ENCODE measurements around the gene KRT13.

DNA sequence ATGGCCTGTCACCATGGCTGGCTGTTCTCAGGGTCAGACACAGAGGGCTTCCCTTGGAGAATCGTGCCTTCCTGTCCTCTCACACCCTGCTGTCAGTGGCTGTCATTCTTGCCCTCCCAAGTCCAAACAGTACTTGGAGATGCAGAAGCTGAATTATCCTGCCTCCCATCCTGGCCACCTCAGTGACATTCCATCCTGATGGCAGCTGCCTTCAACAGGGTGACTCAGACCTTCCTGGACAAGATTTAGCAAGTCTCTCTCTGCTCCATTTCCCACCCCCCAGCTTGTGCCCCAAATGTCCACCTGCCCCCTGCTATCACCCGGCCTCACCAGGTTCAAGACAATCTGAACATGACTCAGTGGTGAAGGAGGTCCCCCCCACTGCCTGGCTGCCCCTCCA is 10.9 kb downstream of the KRT13 start:
- TF ChIP-seq EZH2 (IDR thresholded peaks at IDR 0.05; ENCODE audit: borderline replicate concordance) (no peak), EZH2phosphoT487 (IDR thresholded peaks at IDR 0.05; ENCODE audit: low read depth, severe bottlenecking, unreplicated experiment) (no peak)
- TF ChIP-seq, protein P1, sequence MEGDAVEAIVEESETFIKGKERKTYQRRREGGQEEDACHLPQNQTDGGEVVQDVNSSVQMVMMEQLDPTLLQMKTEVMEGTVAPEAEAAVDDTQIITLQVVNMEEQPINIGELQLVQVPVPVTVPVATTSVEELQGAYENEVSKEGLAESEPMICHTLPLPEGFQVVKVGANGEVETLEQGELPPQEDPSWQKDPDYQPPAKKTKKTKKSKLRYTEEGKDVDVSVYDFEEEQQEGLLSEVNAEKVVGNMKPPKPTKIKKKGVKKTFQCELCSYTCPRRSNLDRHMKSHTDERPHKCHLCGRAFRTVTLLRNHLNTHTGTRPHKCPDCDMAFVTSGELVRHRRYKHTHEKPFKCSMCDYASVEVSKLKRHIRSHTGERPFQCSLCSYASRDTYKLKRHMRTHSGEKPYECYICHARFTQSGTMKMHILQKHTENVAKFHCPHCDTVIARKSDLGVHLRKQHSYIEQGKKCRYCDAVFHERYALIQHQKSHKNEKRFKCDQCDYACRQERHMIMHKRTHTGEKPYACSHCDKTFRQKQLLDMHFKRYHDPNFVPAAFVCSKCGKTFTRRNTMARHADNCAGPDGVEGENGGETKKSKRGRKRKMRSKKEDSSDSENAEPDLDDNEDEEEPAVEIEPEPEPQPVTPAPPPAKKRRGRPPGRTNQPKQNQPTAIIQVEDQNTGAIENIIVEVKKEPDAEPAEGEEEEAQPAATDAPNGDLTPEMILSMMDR (IDR thresholded peaks at IDR 0.05; ENCODE audit: poor library complexity) = no peak

Data from hepatocyte (in vitro differentiated cells).